Uterus (tissue), 2 donors: ENCODE results near the gene EPHB2.

ENCODE experiments used
- CTCF ChIP-seq, 4 experiments: fragments of 200-600 bp in 2 of 4; fragments of 450-650 bp in 2 of 4; sonication (generic) in 2 of 4; IDR thresholded peaks; one replicate each; pipeline ENCODE4 v1.5.1; 2016 to 2019; ENCODE audit warnings: antibody characterized with exemption in 4 of 4, mild to moderate bottlenecking in 2 of 4, moderate library complexity in 1 of 4
- POLR2A ChIP-seq, 2 donors: fragments of 450-650 bp; IDR thresholded peaks; one replicate each; pipeline ENCODE4 v1.6.1; 2016; ENCODE audit warnings: antibody characterized with exemption in 2 of 2, mild to moderate bottlenecking in 1 of 2, moderate library complexity in 1 of 2

GRCh38 chr1:22697980-22698379 is 12.7 kb upstream of the EPHB2 start:
- TF ChIP-seq CTCF (IDR thresholded peaks at IDR 0.05), result no peak
- TF ChIP-seq POLR2A (IDR thresholded peaks at IDR 0.05), result no peak
